Gastrocnemius medialis (tissue), 4 donors: Measurements from ENCODE around the gene TNFAIP8L1. TPM values are rescaled to one million over a fixed set of nuclear protein-coding genes. Genes with fewer than 3 reads are reported as not detected.

Experiments
- ATAC-seq, 2 donors: fragments of 150-250 bp; one replicate each; pipeline ENCODE4 v1.9.1; 2016
- DNase-seq, 2 donors: peaks; one replicate each; pipeline ENCODE4 v3.0.0-alpha.2; 2019
- H3K27ac ChIP-seq, 4 donors: fragments of 200-600 bp; sonication (generic); 1 replicate in 1 of 4; 2 replicates in 3 of 4; pipeline ENCODE4 v1.5.1; 2016 to 2018; ENCODE audit warnings: mild to moderate bottlenecking in 2 of 4, moderate library complexity in 1 of 4
- H3K27me3 ChIP-seq, 3 donors: fragments of 200-600 bp; sonication (generic) in 2 of 3; 1 replicate in 1 of 3; 2 replicates in 2 of 3; pipeline versions ENCODE4 v1.5.1 to v1.6.0; 2016 to 2019; ENCODE audit warnings: mild to moderate bottlenecking in 1 of 3, moderate library complexity in 1 of 3
- H3K36me3 ChIP-seq, 2 donors: fragments of 200-600 bp; sonication (generic) in 1 of 2; one replicate each; pipeline ENCODE4 v1.5.1; 2017 to 2018
- H3K4me1 ChIP-seq, 2 donors: fragments of 200-600 bp; sonication (generic) in 1 of 2; one replicate each; pipeline ENCODE4 v1.5.1; 2016 to 2017; ENCODE audit warnings: mild to moderate bottlenecking in 2 of 2
- H3K4me3 ChIP-seq, 4 donors: fragments of 200-600 bp; sonication (generic) in 3 of 4; 1 replicate in 1 of 4; 2 replicates in 3 of 4; pipeline ENCODE4 v1.5.1; 2016 to 2019; ENCODE audit warnings: mild to moderate bottlenecking in 2 of 4
- H3K9me3 ChIP-seq, 3 donors: fragments of 200-600 bp; sonication (generic) in 2 of 3; 1 replicate in 1 of 3; 2 replicates in 2 of 3; pipeline ENCODE4 v1.5.1; 2016 to 2019
- POLR2A ChIP-seq, 2 donors: fragments of 450-650 bp; IDR thresholded peaks; one replicate each; pipeline ENCODE4 v1.6.1; 2017; ENCODE audit warnings: antibody characterized with exemption in 2 of 2, mild to moderate bottlenecking in 2 of 2, moderate library complexity in 2 of 2
- in situ Hi-C, 4 donors: fragments of 200-750 bp; cut with MboI; loops; one replicate each; pipeline versions ENCODE4 v1.15.0 to v1.8.0; 2017; ENCODE audit warnings: low sequenced_read_pairs in 4 of 4
- intact Hi-C: fragments of 100-400 bp; cut with DNase I; formaldehyde crosslinking; loops from one replicate; pipeline ENCODE4 v1.15.1; 2023; ENCODE audit warnings: low total_unique reads
- total RNA-seq, 4 donors: library from RNA; depleted of rRNA; stranded (reverse); fragments of >200 nt; gene quantifications; one replicate each; pipeline versions ENCODE4 v1.1.0 to v1.2.3, GENCODE V29; 2016
- TF ChIP-seq, protein P1 (sequence below), 5 experiments: fragments of 450-650 bp in 3 of 5; fragments of 200-600 bp in 2 of 5; sonication (generic) in 2 of 5; IDR thresholded peaks in 4 of 5; conservative IDR thresholded peaks in 1 of 5; 1 replicate in 4 of 5; 2 replicates in 1 of 5; pipeline ENCODE4 v1.5.1; 2016 to 2019; ENCODE audit warnings: antibody characterized with exemption in 5 of 5, mild to moderate bottlenecking in 3 of 5, moderate library complexity in 3 of 5

TNFAIP8L1 gene
- total RNA-seq, 4 donors from 2014 or later: 1.3 to 2.9 (median 1.7) TPM

DNA sequence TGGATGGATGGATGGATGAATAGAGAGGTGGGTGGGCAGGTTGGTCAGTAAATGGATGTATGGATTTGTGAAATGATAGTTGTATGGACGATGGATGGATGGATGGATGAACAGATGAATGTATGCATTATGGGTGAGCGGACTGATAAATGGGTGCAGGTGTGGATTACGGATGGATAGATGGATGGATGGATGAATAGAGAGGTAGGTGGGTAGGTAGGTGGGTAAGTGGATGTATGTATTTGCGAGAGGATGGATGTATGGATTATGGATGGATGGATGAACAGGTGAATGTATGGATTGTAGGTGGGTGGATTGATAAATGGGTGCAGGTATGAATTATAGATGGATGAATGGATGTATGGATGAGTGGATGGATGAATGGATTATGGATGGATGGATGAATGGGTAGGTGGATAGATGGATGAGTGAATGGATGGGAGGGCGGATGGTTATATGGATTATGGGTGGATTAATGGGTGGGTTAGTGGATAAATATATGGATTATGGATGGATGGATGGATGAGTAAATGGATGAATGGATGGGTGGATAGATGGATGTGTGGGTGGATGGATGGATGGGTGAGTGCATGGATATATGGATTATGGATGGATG is 37.0 kb upstream of the TNFAIP8L1 start:
- Histone ChIP-seq H3K9me3 (no peaks in the 10 kb centered on the region), H3K27ac (no peak overlapping the region), H3K4me3 (no peak overlapping the region), H3K27me3 (peaks cover 17 to 27% (median 23%) of the 10 kb centered on the region in 3 donors), H3K36me3 (no peaks in the 10 kb centered on the region), H3K4me1 (peaks cover 3 to 5% of the 10 kb centered on the region in 2 donors)
- TF ChIP-seq, protein P1, sequence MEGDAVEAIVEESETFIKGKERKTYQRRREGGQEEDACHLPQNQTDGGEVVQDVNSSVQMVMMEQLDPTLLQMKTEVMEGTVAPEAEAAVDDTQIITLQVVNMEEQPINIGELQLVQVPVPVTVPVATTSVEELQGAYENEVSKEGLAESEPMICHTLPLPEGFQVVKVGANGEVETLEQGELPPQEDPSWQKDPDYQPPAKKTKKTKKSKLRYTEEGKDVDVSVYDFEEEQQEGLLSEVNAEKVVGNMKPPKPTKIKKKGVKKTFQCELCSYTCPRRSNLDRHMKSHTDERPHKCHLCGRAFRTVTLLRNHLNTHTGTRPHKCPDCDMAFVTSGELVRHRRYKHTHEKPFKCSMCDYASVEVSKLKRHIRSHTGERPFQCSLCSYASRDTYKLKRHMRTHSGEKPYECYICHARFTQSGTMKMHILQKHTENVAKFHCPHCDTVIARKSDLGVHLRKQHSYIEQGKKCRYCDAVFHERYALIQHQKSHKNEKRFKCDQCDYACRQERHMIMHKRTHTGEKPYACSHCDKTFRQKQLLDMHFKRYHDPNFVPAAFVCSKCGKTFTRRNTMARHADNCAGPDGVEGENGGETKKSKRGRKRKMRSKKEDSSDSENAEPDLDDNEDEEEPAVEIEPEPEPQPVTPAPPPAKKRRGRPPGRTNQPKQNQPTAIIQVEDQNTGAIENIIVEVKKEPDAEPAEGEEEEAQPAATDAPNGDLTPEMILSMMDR (IDR thresholded peaks at IDR 0.05 in 4 of 5, conservative IDR thresholded peaks at IDR 0.05 in 1 of 5): no peak
- TF ChIP-seq POLR2A (IDR thresholded peaks at IDR 0.05): no peak
- ATAC-seq (no peak), DNase-seq (no peak)
- in situ Hi-C loops: loop anchor here in 1 of 4 donors (25.0 kb wide), 1 partner anchor 340 kb away; no protein-coding TSS in a partner anchor
- intact Hi-C loops: no loop called here

DNA sequence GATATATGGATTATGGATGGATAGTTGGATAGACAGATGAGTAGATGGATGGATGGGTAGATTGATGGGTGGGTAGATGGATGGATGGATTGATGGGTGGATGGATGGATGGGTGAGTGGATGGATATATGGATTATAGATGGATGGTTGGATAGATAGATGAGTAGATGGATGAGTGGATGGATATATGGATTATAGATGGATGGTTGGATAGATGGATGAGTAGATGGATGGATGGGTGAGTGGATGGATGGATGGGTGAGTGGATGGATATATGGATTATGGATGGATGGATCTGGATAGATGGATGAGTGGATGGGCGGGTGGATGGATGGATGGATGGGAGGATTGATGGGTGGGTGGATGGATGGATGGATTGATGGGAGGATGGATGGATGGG is 36.4 kb upstream of the TNFAIP8L1 start:
- H3K36me3 ChIP-seq: no peaks in the 10 kb centered on the region
- in situ Hi-C loops (loop anchor here in 1 of 4 donors (25.0 kb wide), 1 partner anchor 341 kb away; no protein-coding TSS in a partner anchor), intact Hi-C loops (no loop called here)
- DNase-seq (no peak), ATAC-seq (no peak)
- no peaks in the 10 kb centered on the region for H3K9me3 ChIP-seq
- H3K27me3 ChIP-seq: peaks cover 13 to 22% (median 19%) of the 10 kb centered on the region in 3 donors
- H3K4me1 ChIP-seq: peaks cover 3 to 5% of the 10 kb centered on the region in 2 donors
- TF ChIP-seq POLR2A (IDR thresholded peaks at IDR 0.05): no peak
- TF ChIP-seq, protein P1 (IDR thresholded peaks at IDR 0.05 in 4 of 5, conservative IDR thresholded peaks at IDR 0.05 in 1 of 5): no peak
- no peak overlapping the region for H3K27ac ChIP-seq
- no peak overlapping the region for H3K4me3 ChIP-seq

DNA sequence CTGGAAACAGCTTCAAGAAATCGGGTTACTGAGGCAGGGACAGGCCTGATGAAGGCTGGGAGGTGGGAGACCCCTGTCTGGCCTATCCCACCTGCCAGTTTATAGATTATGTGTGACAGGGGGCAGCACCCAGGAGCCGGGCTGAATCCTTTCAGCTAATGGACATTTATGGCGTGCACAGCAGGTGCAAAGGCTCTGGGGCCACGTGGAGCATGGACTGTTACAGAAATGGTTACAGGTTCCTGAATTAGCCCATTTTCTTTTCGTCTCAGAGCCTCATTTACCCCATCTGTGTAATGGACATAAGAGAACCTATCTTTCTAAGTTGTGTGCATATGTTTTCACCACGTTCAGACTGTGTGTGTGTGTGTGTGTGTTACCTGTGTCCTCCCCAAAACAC is 34.4 kb upstream of the TNFAIP8L1 start:
- Histone ChIP-seq H3K36me3 (no peaks in the 10 kb centered on the region), H3K27me3 (peaks cover 0 to 6% (median 5%) of the 10 kb centered on the region in 3 donors), H3K4me3 (no peak overlapping the region), H3K27ac (no peak overlapping the region), H3K9me3 (no peaks in the 10 kb centered on the region), H3K4me1 (peaks cover 3 to 9% of the 10 kb centered on the region in 2 donors)
- DNase-seq: no peak
- no peak for ATAC-seq
- no peak for TF ChIP-seq POLR2A (IDR thresholded peaks at IDR 0.05)
- TF ChIP-seq, protein P1 (IDR thresholded peaks at IDR 0.05 in 4 of 5, conservative IDR thresholded peaks at IDR 0.05 in 1 of 5): no peak
- intact Hi-C loops (no loop called here), in situ Hi-C loops (loop anchor here in 1 of 4 donors (25.0 kb wide), 1 partner anchor 343 kb away; no protein-coding TSS in a partner anchor)

DNA sequence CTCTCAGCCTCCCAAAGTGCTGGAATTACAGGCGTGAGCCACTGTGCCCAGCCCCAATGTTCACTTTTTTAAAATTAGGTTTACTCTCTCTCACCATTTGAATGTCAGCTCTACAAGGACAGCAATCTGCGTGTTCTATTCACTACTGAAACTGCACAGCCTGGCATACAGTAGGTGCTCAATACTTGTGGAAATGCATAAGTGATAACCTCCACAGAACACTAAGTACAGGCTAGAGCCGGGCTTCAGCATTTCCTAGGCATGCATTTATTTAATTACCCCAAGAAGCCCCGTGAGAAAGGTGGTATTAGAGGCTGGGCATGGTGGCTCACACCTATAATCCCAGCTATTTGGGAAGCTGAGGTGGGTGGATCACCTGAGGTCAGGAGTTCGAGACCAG is 33.1 kb upstream of the TNFAIP8L1 start:
- intact Hi-C loops (no loop called here), in situ Hi-C loops (loop anchor here in 1 of 4 donors (25.0 kb wide), 1 partner anchor 344 kb away; no protein-coding TSS in a partner anchor)
- DNase-seq: no peak
- peaks cover 0 to 5% (median 0%) of the 10 kb centered on the region in 3 donors for H3K27me3 ChIP-seq
- peaks cover 3 to 13% of the 10 kb centered on the region in 2 donors for H3K4me1 ChIP-seq
- no peak for ATAC-seq
- no peaks in the 10 kb centered on the region for H3K36me3 ChIP-seq
- H3K27ac ChIP-seq: no peak overlapping the region
- TF ChIP-seq, protein P1 (IDR thresholded peaks at IDR 0.05 in 4 of 5, conservative IDR thresholded peaks at IDR 0.05 in 1 of 5): no peak
- no peak for TF ChIP-seq POLR2A (IDR thresholded peaks at IDR 0.05)
- H3K4me3 ChIP-seq: no peak overlapping the region
- H3K9me3 ChIP-seq: no peaks in the 10 kb centered on the region
